ENCODE results near the gene DUSP3.

- no peak for TF ChIP-seq CTCF (IDR thresholded peaks at IDR 0.05; ENCODE audit: poor library complexity, severe bottlenecking)
- TF ChIP-seq RAD21 (conservative IDR thresholded peaks at IDR 0.05), result no peak
- TF ChIP-seq EP300 (conservative IDR thresholded peaks at IDR 0.05; ENCODE audit: poor library complexity, severe bottlenecking), result no peak
Observed at GRCh38 chr17:43769426-43769825, 9.4 kb downstream of the DUSP3 start.

Measured in neural cell (in vitro differentiated cells).